Left hindlimb (tissue), 1 donor: ENCODE data around the gene DDX4.
"Not testable (repeated sequence)": the region's sequence is repeated elsewhere in the genome, so short reads cannot be mapped to it uniquely, and the experiment has no call there.

Experiments used
- DNase-seq: peaks from one replicate; pipeline ENCODE4 v3.0.0-alpha.2; 2018

Gene DDX4

DNA sequence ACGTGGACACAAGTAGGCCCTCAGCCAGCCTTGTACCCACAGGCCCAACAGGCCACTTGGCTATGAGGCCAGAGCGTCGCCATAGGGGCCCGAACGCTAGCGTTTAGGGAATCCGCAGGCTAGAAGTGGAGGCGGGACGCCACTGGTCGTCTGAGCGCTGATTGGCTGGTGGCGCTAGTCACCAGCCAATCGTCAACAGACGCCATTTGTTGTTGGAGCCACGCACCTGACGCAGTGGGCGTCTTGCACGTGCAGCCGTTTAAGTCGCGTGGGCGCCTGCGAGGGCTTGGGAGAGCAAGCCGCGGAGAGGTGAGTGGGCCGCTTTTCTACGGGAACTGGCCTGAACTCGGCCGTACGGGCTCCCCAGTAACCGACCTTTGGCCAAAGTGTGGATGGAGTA, at the start of gene DDX4:
Gene DDX4 (plus strand): TSS at position 269 of the 400 bp plus-strand sequence. CDS start 903 bp downstream, outside the sequence.
- no peak for DNase-seq

DNA sequence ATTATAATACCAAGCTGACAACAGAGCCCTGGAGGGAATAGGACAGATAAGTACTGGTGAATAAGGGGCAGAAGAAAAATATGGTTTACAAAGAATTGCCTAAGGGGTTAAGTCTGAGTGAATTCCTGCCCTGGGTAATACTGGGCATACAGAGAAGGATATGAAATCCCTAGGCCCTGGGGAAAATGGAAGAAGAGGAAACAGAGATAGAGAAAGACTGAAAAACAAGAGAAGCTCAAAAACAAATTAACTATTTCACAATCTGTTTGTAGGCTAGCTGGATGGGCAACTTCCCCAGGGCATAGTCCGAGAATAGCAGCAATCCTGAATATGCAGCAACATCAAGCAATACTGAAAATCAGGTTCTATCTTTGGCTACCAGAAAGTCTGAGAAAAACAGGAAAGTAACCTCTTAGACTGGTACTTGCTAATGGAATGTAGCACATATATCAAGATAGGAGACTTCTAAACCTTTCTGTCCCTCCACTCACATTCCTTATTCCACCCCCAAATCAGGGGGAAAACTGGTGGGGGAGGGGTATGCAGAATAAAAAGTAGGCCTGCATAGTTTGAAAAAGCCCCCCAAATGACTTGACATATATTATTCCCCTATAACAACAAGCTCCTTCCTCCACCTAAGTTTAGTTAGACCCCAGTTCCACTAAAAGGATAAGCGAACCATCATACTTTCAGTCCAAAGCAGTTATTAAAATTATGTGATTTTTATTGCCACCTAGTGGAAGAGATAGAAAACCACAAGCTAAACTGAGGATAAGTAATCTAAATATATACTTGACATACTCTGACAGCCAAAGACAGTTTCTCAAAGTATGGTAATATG, 46.4 kb upstream of the DDX4 start:
- DNase-seq: no peak

DNA sequence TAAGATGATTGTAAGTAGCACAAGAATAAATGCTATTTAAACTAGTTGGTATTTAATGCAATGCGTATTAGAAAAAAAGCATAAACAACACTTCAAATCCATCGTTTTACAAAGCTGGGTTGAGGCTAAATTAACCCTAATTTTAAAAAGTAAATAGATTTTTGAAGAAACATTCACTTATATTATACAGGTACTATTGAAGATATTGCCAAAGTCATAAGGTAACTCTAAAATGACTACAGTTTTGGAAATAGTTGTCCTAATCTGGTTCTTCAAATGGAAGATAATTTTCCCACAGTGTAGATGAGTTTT, 45.8 kb upstream of the DDX4 start:
- DNase-seq: no peak

DNA sequence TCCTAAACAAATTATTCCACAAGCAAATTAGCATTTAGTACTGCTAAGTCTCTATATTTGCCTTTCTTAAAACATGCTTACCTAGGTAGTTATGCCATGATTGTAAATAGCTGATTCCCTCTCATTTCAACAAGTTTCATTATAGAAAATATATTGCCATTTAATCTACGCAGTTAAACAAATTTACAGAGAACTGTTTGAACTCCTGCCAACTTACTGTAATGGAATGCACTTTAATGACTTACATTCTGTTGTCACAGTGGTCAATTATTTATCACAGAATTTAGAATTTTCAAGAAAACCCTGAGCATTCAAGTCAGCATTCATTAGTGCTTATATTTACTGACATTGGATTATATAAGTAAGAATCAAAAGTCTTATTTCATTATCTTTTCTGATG, 45.4 kb upstream of the DDX4 start:
- DNase-seq: no peak

DNA sequence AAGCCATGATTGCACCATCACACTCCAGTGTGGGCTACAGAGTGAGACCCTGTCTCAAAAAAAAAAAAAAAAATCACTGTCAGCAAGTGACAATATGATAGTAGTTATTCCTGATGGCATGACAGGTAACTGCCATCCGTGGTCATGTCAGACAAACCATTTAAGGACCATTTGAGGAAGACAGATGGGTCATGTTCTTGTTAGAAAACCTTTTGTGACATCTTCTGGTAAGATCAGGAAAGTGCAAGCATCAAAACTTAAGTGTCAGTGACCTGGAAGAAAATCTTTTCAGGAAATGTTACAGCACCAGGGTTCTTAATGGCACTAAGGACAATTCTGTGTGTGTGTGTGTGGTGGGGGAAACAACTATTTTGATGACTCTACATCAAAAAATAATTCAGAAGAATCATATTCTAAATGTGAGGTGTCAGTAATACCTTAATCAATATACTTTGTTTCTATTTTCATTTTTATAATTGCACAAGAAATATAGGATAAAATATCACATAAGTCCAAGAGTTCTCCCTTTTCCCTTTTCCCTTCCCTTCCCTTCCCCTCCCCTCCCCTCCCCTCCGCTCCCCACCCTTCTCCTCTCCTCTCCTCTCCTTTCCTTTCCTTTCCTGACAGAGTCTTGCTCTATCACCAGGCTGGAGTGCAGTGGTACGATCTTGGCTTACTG, 43.6 kb upstream of the DDX4 start:
- DNase-seq: no peak

DNA sequence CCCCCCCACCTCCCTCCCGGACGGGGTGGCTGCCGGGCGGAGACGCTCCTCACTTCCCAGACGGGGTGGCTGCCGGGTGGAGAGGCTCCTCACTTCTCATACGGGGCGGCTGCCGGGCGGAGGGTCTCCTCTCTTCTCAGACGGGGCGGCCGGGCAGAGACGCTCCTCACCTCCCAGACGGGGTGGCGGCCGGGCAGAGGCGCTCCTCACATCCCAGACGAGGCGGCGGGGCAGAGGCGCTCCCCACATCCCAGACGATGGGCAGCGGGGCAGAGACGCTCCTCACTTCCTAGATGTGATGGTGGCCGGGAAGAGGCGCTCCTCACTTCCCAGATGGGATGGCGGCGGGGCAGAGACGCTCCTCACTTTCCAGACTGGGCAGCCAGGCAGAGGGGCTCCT, 41.2 kb upstream of the DDX4 start:
- not testable (repeated sequence) for DNase-seq

DNA sequence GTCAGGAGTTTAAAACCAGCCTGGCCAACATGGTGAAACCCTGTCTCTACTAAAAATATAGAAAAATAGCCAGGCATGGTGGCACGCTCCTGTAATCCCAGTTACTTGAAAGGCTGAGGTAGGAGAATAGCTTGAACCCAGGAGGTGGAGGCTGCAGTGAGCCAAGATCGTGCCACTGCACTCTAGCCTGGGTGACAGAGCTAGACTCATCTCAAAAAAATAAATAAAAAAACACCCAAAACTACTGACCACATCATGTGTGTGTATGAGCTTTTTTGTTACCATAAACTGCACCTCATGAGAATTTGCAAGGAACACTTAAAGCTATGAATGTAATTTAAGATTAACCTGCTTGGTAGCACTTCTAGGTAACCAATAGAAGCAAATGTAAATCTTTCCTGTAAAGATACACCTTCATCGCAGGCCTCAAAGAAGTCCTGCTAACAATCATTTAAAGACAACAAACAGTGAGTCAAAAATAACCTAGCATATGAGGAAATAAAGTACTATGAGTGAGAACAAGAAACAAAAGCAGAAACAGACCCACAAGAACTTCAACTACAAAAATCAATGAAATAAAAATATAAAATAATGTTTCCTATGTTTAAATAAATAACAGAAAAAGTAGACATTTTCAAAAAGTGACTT, 38.7 kb upstream of the DDX4 start:
- no peak for DNase-seq

DNA sequence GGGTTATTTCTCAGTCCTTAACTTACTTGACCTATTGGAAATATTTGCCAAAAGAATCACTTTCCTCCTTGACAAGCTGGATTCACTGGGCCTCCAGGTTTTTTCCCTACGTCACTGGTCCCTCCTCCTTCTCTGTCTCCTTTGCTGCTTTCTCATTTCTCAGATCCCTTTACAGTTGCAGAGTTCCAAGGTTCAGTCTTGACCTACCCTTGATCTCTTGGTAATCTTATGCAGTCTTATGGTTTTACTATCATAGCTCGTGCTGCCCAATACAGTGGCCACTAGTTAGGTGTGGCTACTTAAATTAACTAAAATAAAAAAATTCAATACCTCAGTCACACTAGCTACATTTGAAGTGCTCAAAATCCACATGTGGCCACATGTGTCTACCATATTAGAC, 37.1 kb upstream of the DDX4 start:
- DNase-seq: no peak

DNA sequence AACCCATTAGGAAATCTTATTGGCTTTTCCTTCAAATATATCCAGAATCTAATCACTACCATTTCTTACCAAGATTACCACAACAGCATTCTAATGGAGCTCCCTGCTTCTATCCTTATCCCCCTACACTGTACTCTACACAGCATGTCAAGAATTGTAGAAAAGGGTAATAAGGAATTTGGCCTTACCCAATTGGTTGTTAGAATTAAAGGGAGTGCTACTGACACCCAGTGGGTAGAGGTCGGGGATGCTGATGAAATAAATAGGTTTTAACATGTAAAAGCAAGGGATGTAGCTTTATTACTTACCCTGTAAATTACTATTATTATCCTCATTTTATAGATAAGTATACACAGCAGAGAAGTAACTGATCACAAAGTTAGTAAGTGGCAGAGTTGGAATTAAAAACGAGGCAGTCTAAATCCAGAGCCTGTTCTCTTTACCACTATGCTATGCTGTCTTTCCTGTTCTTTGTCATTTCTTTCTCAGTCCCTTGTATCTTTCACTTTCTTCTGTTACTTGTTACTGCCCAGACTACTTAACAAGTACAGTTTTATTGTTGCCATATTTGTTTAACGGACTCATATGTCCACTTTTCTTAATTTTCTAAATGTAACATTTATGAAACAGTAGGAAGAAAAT, 36.3 kb upstream of the DDX4 start:
- DNase-seq: no peak

DNA sequence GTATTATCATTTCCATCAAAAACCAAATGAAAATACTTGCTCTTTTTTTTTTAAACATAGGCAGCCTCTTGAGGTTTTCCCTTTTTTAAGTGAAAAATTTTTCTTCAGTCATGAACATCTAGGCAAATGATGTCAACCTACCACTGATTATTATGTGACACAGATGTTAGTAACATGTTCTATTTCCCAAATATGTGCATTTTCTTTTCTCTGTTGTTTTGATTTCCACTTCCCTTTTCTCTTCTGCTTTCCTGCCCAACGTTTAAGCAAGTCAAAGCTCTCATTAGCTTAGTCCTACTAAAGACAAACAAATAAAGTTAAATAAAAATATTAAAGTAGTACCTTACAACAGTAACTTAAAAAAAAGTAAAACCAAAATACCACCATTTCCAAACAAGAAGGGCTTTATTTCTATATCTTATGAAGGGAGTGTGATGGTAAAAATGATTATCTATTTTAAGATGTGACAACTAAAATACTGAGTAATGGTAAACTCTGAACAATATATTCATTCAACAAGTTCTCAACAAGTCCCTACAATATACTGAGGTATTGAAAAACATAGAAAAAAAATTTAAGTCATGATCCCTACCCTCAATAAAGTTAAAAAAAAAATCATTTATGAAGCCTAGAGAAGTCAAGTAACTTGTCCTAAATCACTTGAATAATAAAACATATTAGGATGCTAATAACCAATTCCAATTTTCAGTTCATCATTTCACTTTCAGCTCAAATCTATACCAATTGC, 35.1 kb upstream of the DDX4 start:
- no peak for DNase-seq

DNA sequence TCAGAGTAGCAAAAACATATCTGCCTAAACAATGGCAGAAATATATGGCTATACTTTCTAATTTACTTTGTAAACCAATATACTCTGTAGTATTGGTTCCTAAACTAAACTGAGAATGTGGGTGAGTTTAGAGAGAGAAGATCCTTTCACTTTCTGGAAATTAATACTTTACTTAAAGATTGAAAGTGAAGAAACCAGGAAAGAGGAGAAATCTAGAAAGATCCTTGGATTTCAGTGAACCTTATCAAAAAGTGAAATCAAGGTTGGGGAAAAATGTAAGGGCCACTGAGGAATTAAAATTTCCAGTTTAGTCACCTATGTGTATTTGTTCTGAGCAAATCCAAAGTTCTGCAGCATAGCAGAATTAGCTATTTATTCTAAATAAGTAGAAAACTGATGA, 31.6 kb upstream of the DDX4 start:
- no peak for DNase-seq

DNA sequence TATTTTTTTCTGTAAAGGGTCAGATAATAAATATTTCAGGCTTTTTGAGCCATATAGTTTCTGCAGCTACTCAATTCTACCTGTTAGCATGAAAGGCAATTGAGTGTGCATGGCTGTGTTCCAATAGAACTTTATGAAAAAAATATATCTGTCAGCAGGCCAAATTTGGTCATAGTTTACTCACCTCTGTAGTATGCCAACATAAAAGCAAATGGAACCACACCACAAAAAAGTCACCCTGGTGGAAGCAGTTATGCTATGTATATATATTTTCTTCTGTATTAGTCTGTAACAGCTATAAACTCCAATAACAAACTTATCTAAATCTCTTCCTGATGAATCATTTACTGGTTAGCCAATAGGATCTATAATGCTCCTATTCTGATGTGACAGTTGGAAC, 29.1 kb upstream of the DDX4 start:
- no peak for DNase-seq

DNA sequence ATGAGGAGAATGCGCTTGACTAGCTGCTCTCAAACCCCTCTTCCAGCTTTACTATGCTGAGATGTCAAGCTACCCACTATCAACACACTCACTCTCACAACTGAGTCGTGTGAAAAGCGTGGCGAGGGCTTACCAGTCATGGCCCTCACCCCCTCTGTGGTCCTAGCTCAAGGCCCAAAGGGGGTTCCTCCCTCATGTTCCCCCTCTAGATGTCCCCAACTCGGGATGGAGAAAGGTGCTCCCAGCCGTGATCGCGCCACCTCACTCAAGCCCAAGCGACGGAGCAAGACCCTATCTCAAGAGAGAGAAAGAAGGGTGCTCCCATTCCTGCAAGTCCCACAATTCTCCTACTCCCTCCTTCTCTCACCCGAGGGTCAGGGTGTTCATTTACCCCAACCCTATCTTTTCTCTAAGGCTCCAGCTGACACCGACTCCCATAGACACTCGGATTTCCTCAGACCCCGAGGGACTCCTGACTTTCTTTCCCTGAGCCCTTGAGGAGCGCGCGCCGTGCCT, 26.3 kb upstream of the DDX4 start:
- DNase-seq: no peak

DNA sequence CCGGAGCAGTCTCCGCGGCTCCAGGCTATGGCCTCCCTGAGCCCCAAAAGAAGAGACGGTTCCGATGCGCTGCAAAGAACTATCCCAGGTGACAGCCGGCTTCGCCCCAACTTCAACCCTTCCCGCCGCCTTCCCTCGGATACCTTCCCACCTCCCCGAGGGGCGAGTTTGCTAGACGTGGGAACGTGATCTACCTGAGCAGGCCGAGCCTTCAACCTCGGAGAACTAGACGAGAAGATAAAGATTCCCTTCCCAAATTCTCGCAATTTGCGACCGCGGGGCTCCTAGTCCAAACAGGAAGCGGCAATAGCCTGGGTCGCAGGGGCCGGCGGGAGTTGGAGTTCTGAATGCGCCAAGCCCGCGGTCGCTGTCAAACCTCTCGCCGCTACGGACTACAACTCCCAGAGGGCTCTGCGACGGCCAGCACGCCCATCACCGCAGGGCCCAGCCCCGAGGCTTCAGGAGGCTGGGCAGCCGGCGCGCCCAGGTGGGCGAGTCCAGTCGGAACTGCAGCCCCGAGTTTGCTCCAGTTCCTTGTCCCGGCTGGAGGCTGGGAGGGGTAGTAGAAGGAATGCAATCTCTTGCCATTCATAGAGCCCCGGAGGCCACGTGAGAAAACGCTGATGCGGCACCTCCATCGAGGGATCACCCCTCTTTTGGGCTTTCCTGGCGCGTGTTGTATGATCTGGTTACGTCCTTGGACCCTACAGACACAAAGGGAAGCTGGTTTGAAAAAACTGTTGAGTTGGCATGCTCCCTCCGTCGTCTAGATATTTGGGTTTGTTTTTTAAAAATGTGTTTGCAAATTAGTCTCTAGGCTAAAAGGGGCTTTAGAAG, 25.6 kb upstream of the DDX4 start, which contains the start of gene SLC38A9:
Gene SLC38A9 (minus strand): TSS at position 302 of the 837 bp plus-strand sequence. CDS start 14,366 bp downstream, outside the sequence.
- DNase-seq: peak; percentile 97

DNA sequence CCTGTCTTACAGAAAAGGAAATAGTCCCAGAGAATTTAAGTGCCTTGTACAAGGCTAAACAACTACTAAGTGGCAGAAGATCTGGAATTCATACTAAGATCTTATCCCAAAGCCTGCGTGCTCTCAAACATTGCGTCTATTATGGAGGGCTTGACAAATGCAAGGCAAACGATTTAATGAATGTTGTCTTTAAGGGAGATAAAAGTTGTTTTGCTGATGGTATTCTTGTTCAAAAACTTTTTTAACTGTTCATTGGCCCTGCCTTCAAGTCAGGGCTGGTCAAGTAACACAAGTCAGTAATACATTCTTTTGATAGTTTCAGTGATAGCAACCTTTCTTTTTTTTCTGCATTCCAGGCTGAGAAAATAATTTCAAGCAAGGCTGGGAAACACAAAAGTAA, 24.0 kb upstream of the DDX4 start:
- DNase-seq: no peak

DNA sequence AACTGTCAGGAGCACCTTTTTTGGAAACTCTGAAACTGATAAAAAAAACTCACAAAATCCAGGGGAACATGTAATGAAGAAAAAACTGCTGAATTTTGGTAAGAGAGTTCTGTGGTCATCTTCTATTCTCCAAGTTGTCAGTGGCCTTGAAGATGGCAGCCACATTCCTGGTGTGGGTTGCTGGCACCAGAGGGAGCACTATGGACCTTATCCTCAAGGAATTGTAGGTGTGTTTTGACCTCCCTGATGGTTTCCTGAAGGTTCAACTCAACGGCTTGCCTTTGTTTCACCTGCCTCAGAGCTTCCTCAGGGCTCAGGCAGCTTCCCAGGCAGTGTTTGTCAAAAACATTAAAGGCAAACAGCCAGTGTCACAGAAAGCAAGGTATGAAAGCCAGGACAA, 23.5 kb upstream of the DDX4 start:
- no peak for DNase-seq

DNA sequence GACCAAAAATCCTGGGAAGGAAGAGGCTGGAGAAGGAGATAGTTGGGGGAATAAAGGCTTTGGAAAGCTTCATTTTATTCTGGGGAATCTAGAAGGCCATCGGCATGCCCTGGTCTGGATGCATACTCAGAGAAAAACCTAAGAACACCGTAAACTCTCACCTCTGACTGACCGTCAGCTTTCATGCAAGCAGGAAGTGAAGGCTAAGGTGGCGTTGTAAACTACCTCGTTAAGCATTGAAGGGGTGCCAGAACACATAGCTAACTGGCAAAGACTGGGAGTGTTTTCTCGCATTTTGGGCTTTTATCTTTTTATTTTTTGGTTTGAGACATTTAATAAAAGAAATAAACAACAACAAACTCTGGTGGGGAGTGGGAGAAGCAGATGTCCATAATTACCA, 23.1 kb upstream of the DDX4 start:
- DNase-seq: no peak

DNA sequence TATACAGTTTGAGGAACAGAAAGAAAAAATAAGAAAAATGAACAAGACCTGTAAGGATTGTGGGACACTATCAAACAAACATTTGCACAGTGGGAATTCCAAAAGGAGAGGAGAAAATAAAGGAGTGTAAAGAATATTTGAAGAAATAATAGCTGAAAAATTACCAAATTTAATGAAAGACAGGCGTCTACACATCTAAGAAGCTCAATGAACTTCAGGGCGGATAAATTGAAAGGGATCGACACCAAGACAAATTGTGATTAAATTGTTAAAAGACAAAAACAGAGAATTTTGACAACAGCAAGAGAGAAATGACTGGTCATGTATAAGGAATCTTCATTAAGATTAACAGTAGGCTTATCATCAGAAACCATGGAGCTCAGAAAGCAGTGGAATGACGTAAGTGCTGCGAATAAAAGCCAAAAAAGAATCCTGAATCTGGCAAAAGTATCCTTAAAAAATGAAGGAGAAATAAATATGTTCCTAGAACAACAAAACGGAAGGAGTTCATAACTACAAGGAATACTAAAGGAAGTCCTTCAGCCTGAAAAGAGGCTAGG, 22.3 kb upstream of the DDX4 start:
- DNase-seq: no peak

DNA sequence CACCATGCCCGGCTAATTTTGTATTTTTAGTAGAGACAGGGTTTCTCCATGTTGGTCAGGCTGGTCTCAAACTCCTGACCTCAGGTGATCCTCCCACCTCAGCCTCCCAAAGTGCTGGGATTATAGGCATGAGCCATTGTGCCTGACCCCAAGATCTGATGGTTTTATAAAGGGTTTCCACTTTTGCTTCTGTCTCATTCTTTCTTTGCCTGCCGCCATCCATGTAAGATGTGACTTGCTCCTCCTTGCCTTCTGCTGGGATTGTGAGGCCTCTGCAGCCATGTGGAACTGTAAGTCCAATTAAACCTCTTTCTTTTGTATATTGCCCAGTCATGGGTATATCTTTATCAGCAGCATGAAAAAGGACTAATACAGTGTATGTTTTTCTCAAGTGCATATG, 18.8 kb upstream of the DDX4 start:
- DNase-seq: not testable (repeated sequence)

DNA sequence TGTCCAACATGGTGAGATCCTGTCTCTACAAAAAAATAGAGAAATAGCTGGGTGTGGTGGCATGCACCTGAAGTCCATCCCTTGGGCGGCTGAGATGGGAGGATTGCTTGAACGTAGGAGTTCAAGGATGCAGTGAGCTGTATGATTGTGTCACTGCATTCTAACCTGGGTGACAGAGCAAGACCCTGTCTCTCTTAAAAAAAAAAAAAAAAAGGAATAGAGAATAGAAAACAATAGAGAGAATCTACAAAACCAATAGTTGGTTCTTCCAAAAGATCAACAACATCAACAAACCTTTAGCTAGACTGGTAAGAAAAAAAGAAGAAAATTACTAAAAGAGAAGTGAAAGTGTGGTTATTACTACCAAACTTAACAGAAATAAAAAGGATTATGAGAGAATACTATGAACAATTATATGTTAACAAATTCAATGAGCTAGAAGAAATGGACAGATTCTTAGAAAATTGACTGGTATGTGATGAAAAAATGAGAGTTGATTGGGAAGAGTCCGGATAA, 17.6 kb upstream of the DDX4 start:
- no peak for DNase-seq

DNA sequence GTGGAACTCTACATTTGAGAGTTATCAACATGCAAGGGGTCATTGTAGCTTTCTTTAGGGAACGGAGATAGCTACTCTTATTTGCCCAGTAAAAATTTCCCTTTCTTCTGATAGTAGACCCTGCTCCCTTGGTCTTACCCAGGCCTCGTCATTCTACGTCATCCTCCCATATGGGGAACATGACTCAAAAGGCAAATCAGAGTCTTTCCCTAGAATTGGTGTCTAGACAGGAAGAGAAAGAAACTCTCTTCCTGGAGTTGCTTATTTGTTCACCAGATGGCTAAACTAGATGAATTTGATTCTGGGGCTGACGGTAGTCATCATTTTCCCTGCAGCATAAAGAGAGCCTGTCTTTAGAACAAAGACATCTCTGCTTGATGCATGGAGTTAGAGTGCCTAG, 13.6 kb upstream of the DDX4 start:
- DNase-seq: no peak
